ENCODE results near the gene PLCB1.

GRCh38 chr20:8724884-8725283, 592.8 kb downstream of the PLCB1 start:
- TF ChIP-seq TAF1 (IDR thresholded peaks at IDR 0.05; ENCODE audit: borderline replicate concordance, insufficient read depth, low read length): no peak
- no peak for TF ChIP-seq REST (IDR thresholded peaks at IDR 0.05; ENCODE audit: insufficient read depth in 1 of 2, low read depth in 2 of 2, low read length in 2 of 2)
